KMS-11 (cell line): ENCODE measurements around the gene LENG8.

Experiments
- H2AFZ ChIP-seq: fragments of 200-600 bp; sonication (generic); 2 replicates; pipeline ENCODE4 v1.6.1; 2016; ENCODE audit warnings: antibody characterized with exemption, mixed run types, low read depth
- H3K27ac ChIP-seq: fragments of 200-600 bp; sonication (generic); 2 replicates; pipeline ENCODE4 v1.6.1; 2016; ENCODE audit warnings: mild to moderate bottlenecking, mixed run types
- H3K27me3 ChIP-seq: fragments of 200-600 bp; sonication (generic); 2 replicates; pipeline ENCODE4 v1.6.1; 2017; ENCODE audit warnings: mild to moderate bottlenecking, low read depth, mixed run types, moderate library complexity; ENCODE audit not compliant: insufficient read depth
- H3K36me3 ChIP-seq: fragments of 200-600 bp; sonication (generic); 2 replicates; pipeline ENCODE4 v1.6.1; 2017; ENCODE audit warnings: mild to moderate bottlenecking, mixed run types; ENCODE audit not compliant: insufficient read depth
- H3K4me1 ChIP-seq: fragments of 200-600 bp; sonication (generic); 2 replicates; pipeline ENCODE4 v1.6.1; 2016; ENCODE audit warnings: mild to moderate bottlenecking, low read depth, mixed run types; ENCODE audit not compliant: poor library complexity, severe bottlenecking
- H3K4me2 ChIP-seq: fragments of 200-600 bp; sonication (generic); 2 replicates; pipeline ENCODE4 v1.7.0; 2016; ENCODE audit warnings: mild to moderate bottlenecking, mixed run types
- H3K4me3 ChIP-seq: fragments of 200-600 bp; sonication (generic); IDR thresholded peaks from 2 replicates; pipeline ENCODE4 v1.6.1; 2017; ENCODE audit warnings: low read depth, low read length, mixed read lengths; ENCODE audit not compliant: insufficient read depth
- H3K79me2 ChIP-seq: fragments of 200-600 bp; sonication (generic); 2 replicates; pipeline ENCODE4 v1.6.1; 2016; ENCODE audit warnings: low read depth, mixed run types; ENCODE audit not compliant: insufficient read depth
- H3K9ac ChIP-seq: fragments of 200-600 bp; sonication (generic); 2 replicates; pipeline ENCODE4 v1.6.1; 2016; ENCODE audit warnings: mild to moderate bottlenecking, mixed run types
- H4K20me1 ChIP-seq: fragments of 200-600 bp; sonication (generic); 2 replicates; pipeline ENCODE4 v1.6.1; 2016; ENCODE audit warnings: mild to moderate bottlenecking, mixed run types; ENCODE audit not compliant: insufficient read depth
- TF ChIP-seq, protein P1 (sequence below): fragments of 200-600 bp; sonication (generic); conservative IDR thresholded peaks from 2 replicates; pipeline ENCODE4 v1.6.1; 2017; ENCODE audit warnings: low read depth, mild to moderate bottlenecking, antibody characterized with exemption, low read length, moderate library complexity, mixed read lengths

Gene LENG8

DNA sequence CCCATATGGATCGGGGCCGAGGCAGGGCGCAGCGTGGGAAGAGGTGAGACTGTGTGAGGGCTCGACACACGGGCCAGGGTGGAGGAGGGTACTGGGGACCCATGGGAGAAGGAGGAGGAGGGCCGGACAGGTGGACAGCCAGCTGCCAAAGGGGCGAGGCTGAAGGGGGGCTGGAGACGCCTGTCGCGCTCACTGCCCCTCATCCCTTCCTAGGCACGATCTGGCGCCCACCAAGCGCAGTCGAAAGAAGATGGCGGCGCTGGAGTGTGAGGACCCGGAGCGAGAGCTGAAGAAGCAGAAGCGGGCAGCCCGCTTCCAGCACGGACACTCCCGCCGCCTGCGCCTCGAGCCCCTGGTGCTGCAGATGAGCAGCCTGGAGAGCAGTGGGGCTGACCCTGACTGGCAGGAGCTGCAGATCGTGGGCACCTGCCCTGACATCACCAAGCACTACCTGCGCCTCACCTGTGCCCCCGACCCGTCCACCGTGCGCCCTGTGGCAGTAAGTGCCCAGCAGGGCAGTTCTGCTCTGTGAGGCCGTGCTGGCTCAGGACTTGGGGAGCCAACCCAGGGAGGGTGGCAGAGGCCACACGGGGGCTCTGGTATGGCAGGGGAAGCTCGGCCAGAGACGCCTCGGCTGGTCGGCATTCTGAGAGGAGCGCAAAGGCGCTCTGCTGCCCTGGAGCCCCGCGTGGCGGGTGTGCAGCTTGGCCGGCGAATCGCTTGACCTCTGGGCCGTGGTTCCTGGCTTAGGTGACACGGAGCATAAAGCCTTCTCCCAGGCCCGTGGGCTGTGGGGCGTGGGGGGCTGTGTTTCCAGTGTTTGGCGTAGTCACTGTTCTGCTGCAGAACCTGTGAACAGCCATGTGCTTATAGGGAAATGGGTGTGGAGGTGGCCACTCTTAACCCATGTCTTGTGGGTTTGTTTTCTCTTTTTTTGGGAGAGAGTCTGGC, 7.7 kb downstream of the LENG8 start:
- no peak overlapping the region for H3K9ac ChIP-seq
- no peak overlapping the region for H3K4me2 ChIP-seq
- H3K79me2 ChIP-seq: peaks cover 57% of the 10 kb centered on the region
- peaks cover 9% of the 10 kb centered on the region; the same call in 1 of the 2 replicates for H4K20me1 ChIP-seq
- no peak overlapping the region for H2AFZ ChIP-seq
- H3K4me3 ChIP-seq: no peak overlapping the region
- peaks cover 5% of the 10 kb centered on the region for H3K4me1 ChIP-seq
- no peaks in the 10 kb centered on the region for H3K27me3 ChIP-seq
- H3K27ac ChIP-seq: no peak overlapping the region
- TF ChIP-seq, protein P1, sequence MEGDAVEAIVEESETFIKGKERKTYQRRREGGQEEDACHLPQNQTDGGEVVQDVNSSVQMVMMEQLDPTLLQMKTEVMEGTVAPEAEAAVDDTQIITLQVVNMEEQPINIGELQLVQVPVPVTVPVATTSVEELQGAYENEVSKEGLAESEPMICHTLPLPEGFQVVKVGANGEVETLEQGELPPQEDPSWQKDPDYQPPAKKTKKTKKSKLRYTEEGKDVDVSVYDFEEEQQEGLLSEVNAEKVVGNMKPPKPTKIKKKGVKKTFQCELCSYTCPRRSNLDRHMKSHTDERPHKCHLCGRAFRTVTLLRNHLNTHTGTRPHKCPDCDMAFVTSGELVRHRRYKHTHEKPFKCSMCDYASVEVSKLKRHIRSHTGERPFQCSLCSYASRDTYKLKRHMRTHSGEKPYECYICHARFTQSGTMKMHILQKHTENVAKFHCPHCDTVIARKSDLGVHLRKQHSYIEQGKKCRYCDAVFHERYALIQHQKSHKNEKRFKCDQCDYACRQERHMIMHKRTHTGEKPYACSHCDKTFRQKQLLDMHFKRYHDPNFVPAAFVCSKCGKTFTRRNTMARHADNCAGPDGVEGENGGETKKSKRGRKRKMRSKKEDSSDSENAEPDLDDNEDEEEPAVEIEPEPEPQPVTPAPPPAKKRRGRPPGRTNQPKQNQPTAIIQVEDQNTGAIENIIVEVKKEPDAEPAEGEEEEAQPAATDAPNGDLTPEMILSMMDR: no peak
- H3K36me3 ChIP-seq: peaks cover 28% of the 10 kb centered on the region; the same call in 1 of the 2 replicates

DNA sequence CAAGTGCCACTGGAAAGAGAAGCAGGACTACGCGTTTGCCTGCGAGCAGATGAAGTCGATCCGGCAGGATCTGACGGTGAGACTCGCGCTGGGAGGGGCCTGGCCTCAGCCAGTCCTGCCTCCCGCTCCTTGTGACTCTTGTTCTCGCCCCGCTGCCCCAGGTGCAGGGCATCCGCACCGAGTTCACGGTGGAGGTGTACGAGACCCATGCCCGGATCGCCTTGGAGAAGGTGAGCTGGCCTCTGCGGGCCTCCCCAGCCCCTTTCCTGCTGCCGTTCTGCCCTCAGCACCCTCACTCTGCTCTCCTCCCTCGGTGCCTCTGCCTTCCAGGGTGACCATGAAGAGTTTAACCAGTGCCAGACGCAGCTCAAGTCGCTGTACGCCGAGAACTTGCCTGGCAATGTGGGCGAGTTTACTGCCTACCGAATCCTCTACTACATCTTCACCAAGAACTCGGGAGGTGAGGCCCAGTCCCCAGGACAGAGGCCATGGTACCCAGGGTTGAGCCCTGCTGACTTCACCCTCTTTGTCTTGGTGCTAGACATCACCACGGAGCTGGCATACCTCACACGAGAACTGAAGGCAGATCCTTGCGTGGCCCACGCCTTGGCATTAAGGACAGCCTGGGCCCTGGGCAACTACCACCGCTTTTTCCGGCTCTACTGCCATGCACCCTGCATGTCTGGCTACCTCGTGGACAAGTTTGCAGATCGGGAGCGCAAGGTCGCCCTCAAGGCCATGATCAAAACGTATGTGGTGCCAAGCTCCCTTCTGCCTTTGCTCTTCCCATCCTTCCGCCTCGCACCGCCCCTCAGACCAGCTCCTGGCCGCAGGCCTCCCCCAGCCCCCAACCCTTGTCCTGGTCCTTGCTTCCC, 9.0 kb downstream of the LENG8 start:
- no peaks in the 10 kb centered on the region for H3K27me3 ChIP-seq
- peaks cover 56% of the 10 kb centered on the region for H3K79me2 ChIP-seq
- TF ChIP-seq, protein P1: no peak
- no peak overlapping the region for H3K27ac ChIP-seq
- no peaks in the 10 kb centered on the region for H4K20me1 ChIP-seq
- peaks cover 22% of the 10 kb centered on the region; the same call in 1 of the 2 replicates for H3K36me3 ChIP-seq
- no peak overlapping the region for H3K4me3 ChIP-seq
- peaks cover 7% of the 10 kb centered on the region for H3K4me1 ChIP-seq
- H3K9ac ChIP-seq: no peak overlapping the region
- no peak overlapping the region for H3K4me2 ChIP-seq
- H2AFZ ChIP-seq: no peak overlapping the region

DNA sequence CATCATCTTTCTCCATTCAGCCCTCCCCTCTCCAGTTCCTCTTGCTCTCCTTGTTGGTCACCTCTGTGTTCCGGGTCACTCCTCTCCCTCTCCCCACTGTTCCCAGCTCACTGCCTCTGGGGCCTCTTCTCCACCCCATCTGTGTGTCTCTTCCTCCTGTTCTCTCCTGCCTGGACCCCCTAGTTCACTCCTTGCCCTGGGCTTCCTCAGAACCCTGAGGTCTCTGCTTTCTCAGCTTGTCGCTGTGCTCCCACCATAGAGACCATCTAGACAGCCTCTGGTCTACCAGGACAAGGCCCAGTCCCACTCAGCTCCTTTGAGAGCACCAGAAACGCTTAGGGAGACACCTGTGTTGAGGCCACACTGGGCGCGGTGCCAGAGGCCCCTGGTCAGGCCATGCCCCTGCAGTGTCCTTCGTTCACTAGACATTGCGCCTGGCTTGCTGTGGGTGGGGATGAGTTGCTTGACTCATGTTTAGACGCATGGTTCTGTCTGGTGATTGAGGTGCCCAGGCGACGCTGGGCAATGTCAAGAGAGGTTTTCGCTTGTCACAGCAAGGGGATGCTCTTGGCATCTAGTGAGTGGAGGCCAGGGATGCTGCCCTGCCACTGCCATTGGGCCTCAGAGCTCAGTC, 9.8 kb downstream of the LENG8 start:
- Histone ChIP-seq H3K9ac (no peak overlapping the region), H3K4me2 (no peak overlapping the region), H3K27me3 (no peaks in the 10 kb centered on the region), H4K20me1 (no peaks in the 10 kb centered on the region), H3K36me3 (peaks cover 17% of the 10 kb centered on the region; the same call in 1 of the 2 replicates), H2AFZ (no peak overlapping the region), H3K4me1 (peaks cover 7% of the 10 kb centered on the region), H3K79me2 (peaks cover 48% of the 10 kb centered on the region), H3K27ac (no peak overlapping the region), H3K4me3 (no peak overlapping the region)
- TF ChIP-seq, protein P1: no peak
